SK-N-MC (cell line): ENCODE measurements around the gene HLA-DMB.

Source experiments
- EZH2 ChIP-seq: fragments of 200-600 bp; sonication (generic); IDR thresholded peaks from one replicate; pipeline ENCODE4 v1.6.1; 2017; ENCODE audit warnings: antibody characterized with exemption
- FOXP2 ChIP-seq: optimal IDR thresholded peaks from 2 replicates; pipeline ENCODE3; 2011; ENCODE audit warnings: mild to moderate bottlenecking, moderate library complexity; ENCODE audit not compliant: insufficient read depth; ENCODE audit errors: extremely low read length, control extremely low read depth
- POLR2AphosphoS5 ChIP-seq: IDR thresholded peaks from 2 replicates; pipeline ENCODE4 v1.6.1; 2012; ENCODE audit warnings: mild to moderate bottlenecking, low read depth, low read length, borderline replicate concordance

GRCh38 chr6:32962213-32962826 is 21.5 kb upstream of the HLA-DMB start:
- TF ChIP-seq POLR2AphosphoS5 = no peak
- no peak for TF ChIP-seq EZH2
- TF ChIP-seq FOXP2 = no peak
